Thyroid gland (tissue), 4 donors: Measurements from ENCODE around the gene CLEC3B.

Experiments
- POLR2A ChIP-seq, 2 donors: fragments of 450-650 bp; IDR thresholded peaks; one replicate each; pipeline ENCODE4 v1.6.1; 2017; ENCODE audit warnings: antibody characterized with exemption in 2 of 2, mild to moderate bottlenecking in 2 of 2, moderate library complexity in 1 of 2
- TF ChIP-seq, protein P1 (sequence below), 6 experiments: fragments of 200-600 bp in 3 of 6; fragments of 450-650 bp in 3 of 6; sonication (generic) in 3 of 6; IDR thresholded peaks; one replicate each; pipeline ENCODE4 v1.5.1; 2016 to 2019; ENCODE audit warnings: antibody characterized with exemption in 6 of 6, mild to moderate bottlenecking in 2 of 6, inconsistent platforms in 1 of 6, moderate library complexity in 1 of 6

DNA sequence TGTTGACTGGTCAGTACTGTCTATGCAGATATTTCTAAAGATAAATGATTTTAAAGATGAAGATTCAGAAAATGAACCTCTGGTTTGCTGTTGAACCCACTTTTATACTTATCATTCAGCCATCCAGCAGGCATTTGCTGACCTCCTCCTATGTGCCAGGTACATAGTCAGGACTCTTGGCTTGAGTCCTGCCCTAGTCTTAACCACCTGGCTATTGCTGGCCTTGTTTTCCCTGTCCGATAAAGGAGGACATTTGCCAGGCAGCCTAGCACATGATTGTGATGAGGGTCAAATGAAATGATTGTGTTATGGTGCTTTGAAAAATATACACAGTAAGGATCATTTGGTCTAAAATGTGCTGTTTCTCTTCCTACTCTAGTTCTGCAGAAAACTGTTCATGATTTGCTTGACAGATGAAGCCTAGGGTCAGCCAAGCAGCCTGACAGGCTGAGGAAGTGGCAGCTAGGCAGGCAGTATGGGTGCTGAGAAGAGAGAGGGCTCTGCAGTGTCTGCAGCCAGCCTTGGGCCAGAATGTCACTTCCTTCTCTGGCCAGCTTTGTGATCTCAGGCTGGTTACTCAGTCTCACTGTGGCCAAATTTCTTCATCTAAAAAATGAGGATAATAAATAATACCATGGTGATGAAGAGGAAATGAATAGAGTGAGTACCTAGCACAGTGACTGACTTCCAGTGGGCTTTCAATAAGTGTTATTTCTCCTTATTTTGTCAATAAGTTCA is 36.3 kb upstream of the CLEC3B start:
- TF ChIP-seq POLR2A (IDR thresholded peaks at IDR 0.05), result no peak
- TF ChIP-seq, protein P1, sequence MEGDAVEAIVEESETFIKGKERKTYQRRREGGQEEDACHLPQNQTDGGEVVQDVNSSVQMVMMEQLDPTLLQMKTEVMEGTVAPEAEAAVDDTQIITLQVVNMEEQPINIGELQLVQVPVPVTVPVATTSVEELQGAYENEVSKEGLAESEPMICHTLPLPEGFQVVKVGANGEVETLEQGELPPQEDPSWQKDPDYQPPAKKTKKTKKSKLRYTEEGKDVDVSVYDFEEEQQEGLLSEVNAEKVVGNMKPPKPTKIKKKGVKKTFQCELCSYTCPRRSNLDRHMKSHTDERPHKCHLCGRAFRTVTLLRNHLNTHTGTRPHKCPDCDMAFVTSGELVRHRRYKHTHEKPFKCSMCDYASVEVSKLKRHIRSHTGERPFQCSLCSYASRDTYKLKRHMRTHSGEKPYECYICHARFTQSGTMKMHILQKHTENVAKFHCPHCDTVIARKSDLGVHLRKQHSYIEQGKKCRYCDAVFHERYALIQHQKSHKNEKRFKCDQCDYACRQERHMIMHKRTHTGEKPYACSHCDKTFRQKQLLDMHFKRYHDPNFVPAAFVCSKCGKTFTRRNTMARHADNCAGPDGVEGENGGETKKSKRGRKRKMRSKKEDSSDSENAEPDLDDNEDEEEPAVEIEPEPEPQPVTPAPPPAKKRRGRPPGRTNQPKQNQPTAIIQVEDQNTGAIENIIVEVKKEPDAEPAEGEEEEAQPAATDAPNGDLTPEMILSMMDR (IDR thresholded peaks at IDR 0.05), result no peak
